Astrocyte (in vitro differentiated cells and primary cell): ENCODE data around the gene MRPL48. TPM values are rescaled to one million over a fixed set of nuclear protein-coding genes. Genes with fewer than 3 reads are reported as not detected.

ENCODE experiments used
- DNase-seq: peaks from one replicate; pipeline ENCODE4 v3.0.0-alpha.2; 2010; ENCODE audit warnings: low read depth
- FAIRE-seq: peaks from 2 replicates; lab custom pipeline; 2011; peaks lifted over from hg19 to GRCh38; lab: Jason Lieb, UNC
- H2AFZ ChIP-seq: 2 replicates; pipeline ENCODE4 v1.6.0; 2012; ENCODE audit warnings: low read depth, low read length, inconsistent platforms
- H3K27ac ChIP-seq: 2 replicates; pipeline ENCODE4 v1.5.1; 2011; ENCODE audit warnings: low read depth, low read length, inconsistent platforms
- H3K27me3 ChIP-seq: 2 replicates; pipeline ENCODE4 v1.6.0; 2011; ENCODE audit warnings: low read length, inconsistent platforms; ENCODE audit not compliant: insufficient read depth
- H3K36me3 ChIP-seq: 2 replicates; pipeline ENCODE4 v1.5.1; 2011; ENCODE audit warnings: low read length, inconsistent platforms; ENCODE audit not compliant: insufficient read depth
- H3K4me1 ChIP-seq: 2 replicates; pipeline ENCODE4 v1.5.1; 2011; ENCODE audit warnings: low read length, inconsistent platforms; ENCODE audit not compliant: insufficient read depth
- H3K4me2 ChIP-seq: 2 replicates; pipeline ENCODE4 v1.6.0; 2012; ENCODE audit warnings: low read length, inconsistent platforms
- H3K4me3 ChIP-seq: 2 replicates; pipeline ENCODE4 v1.5.1; 2011; ENCODE audit warnings: low read depth, mild to moderate bottlenecking, low read length, inconsistent platforms; ENCODE audit not compliant: insufficient read depth
- H3K79me2 ChIP-seq: 2 replicates; pipeline ENCODE4 v1.6.0; 2012; ENCODE audit warnings: mild to moderate bottlenecking, low read length, inconsistent platforms; ENCODE audit not compliant: insufficient read depth
- H3K9ac ChIP-seq: 2 replicates; pipeline ENCODE4 v1.6.0; 2012; ENCODE audit warnings: mild to moderate bottlenecking, low read length, inconsistent platforms
- H3K9me3 ChIP-seq: 2 replicates; pipeline ENCODE4 v1.5.1; 2012; ENCODE audit warnings: low read depth, mild to moderate bottlenecking, low read length, inconsistent platforms; ENCODE audit not compliant: insufficient read depth
- H4K20me1 ChIP-seq: 2 replicates; pipeline ENCODE4 v1.6.0; 2012; ENCODE audit warnings: low read length, inconsistent platforms; ENCODE audit not compliant: insufficient read depth
- H3K27ac Mint-ChIP-seq: one replicate; pipeline ENCODE4 v1.8.0; 2021; ENCODE audit warnings: mild to moderate bottlenecking, mixed read lengths; ENCODE audit not compliant: unreplicated experiment
- H3K27me3 Mint-ChIP-seq: one replicate; pipeline ENCODE4 v1.8.0; 2021; ENCODE audit warnings: low read depth, mixed read lengths; ENCODE audit not compliant: unreplicated experiment
- H3K36me3 Mint-ChIP-seq: one replicate; pipeline ENCODE4 v1.8.0; 2021; ENCODE audit warnings: low read depth, mixed read lengths; ENCODE audit not compliant: unreplicated experiment
- H3K4me1 Mint-ChIP-seq: one replicate; pipeline ENCODE4 v1.8.0; 2021; ENCODE audit warnings: low read depth, mixed read lengths; ENCODE audit not compliant: unreplicated experiment
- H3K4me3 Mint-ChIP-seq: one replicate; pipeline ENCODE4 v1.8.0; 2021; ENCODE audit warnings: mild to moderate bottlenecking, moderate library complexity, mixed read lengths; ENCODE audit not compliant: unreplicated experiment
- H3K9me3 Mint-ChIP-seq: one replicate; pipeline ENCODE4 v1.8.0; 2021; ENCODE audit warnings: mild to moderate bottlenecking, mixed read lengths; ENCODE audit not compliant: unreplicated experiment
- EZH2 ChIP-seq: IDR thresholded peaks from 2 replicates; pipeline ENCODE4 v1.6.1; 2012; ENCODE audit warnings: mild to moderate bottlenecking, low read length, inconsistent platforms; ENCODE audit not compliant: insufficient read depth
- total RNA-seq: library from RNA; stranded (reverse); gene quantifications from 2 replicates; pipeline ENCODE4 v1.2.1, GENCODE V29; 2021
- TF ChIP-seq, protein P1 (sequence below): IDR thresholded peaks from 2 replicates; pipeline ENCODE4 v1.5.1; 2011; ENCODE audit warnings: low read depth, mild to moderate bottlenecking, inconsistent platforms, low read length, moderate library complexity; ENCODE audit not compliant: insufficient read depth

Gene MRPL48
- total RNA-seq, 1 donor from 2014 or later = 24.6 TPM

DNA sequence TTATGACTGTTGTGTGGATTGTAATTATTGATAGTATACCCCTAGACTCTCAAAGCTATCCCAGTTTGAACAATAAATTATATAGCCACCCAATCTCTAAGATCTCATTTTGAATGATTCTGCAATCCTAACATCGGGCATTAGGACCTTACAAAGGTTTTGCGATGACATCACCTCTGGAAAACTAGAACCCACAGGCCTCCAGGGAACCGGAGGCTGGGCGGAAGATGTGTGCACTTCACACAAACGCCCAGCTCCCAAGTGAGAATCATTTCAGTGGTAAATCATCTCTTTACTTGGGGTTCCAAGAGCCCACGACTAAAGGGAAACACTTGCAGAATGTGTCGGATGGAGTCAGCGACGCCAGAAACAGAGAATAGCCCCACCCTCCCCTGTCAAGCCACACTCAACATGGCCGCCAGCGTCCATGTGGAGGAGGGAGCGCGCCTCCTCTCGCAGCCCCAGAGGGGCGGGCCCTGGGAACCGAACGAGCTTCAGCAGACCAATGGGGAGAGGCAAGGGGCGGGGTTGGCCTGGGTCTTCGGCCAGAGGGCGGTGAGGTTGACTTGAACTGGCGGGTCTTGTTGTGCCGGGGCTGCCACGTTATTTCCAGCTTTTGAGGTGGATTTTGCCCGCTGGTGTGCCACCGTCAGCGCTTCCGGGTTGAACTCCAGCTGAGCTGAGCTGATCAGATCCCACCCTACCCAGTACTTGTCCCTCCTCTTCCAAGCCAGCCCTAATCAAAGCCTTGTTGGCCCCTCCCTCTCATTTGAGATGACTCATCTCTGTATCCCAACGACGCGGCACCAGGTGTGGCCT is 8.4 kb upstream of the MRPL48 start:
- H3K36me3 ChIP-seq = no peaks in the 10 kb centered on the region
- Mint-ChIP-seq H3K36me3 (no peaks in the 10 kb centered on the region), H3K27ac (peak overlapping the region; percentile 100), H3K4me1 (peaks cover 5% of the 10 kb centered on the region), H3K27me3 (no peaks in the 10 kb centered on the region), H3K9me3 (no peaks in the 10 kb centered on the region), H3K4me3 (peak overlapping the region; percentile 91)
- peak overlapping the region; percentile 81 for H2AFZ ChIP-seq
- H3K4me1 ChIP-seq = peaks cover 3% of the 10 kb centered on the region
- H3K79me2 ChIP-seq = no peaks in the 10 kb centered on the region
- DNase-seq = peak; percentile 96
- FAIRE-seq = no peak
- no peaks in the 10 kb centered on the region for H3K27me3 ChIP-seq
- peak overlapping the region; percentile 89 for H3K9ac ChIP-seq
- H3K4me3 ChIP-seq = peak overlapping the region; percentile 65
- no peaks in the 10 kb centered on the region for H3K9me3 ChIP-seq
- no peaks in the 10 kb centered on the region for H4K20me1 ChIP-seq
- H3K4me2 ChIP-seq = peak overlapping the region; percentile 81
- TF ChIP-seq, protein P1, sequence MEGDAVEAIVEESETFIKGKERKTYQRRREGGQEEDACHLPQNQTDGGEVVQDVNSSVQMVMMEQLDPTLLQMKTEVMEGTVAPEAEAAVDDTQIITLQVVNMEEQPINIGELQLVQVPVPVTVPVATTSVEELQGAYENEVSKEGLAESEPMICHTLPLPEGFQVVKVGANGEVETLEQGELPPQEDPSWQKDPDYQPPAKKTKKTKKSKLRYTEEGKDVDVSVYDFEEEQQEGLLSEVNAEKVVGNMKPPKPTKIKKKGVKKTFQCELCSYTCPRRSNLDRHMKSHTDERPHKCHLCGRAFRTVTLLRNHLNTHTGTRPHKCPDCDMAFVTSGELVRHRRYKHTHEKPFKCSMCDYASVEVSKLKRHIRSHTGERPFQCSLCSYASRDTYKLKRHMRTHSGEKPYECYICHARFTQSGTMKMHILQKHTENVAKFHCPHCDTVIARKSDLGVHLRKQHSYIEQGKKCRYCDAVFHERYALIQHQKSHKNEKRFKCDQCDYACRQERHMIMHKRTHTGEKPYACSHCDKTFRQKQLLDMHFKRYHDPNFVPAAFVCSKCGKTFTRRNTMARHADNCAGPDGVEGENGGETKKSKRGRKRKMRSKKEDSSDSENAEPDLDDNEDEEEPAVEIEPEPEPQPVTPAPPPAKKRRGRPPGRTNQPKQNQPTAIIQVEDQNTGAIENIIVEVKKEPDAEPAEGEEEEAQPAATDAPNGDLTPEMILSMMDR = no peak
- H3K27ac ChIP-seq = peak overlapping the region; percentile 95

- H3K9me3 Mint-ChIP-seq = no peaks in the 10 kb centered on the region
- H3K4me3 Mint-ChIP-seq = no peak overlapping the region
- Histone ChIP-seq H3K79me2 (no peaks in the 10 kb centered on the region), H3K9ac (no peak overlapping the region), H3K9me3 (no peaks in the 10 kb centered on the region), H2AFZ (no peak overlapping the region), H3K27ac (no peak overlapping the region), H3K27me3 (no peaks in the 10 kb centered on the region), H3K4me1 (peaks cover 3% of the 10 kb centered on the region), H3K4me2 (no peak overlapping the region), H3K36me3 (no peaks in the 10 kb centered on the region), H4K20me1 (no peaks in the 10 kb centered on the region), H3K4me3 (no peak overlapping the region)
- no peak for FAIRE-seq
- TF ChIP-seq, protein P1 = no peak
- no peak for TF ChIP-seq EZH2
- DNase-seq = no peak
- H3K27ac Mint-ChIP-seq = peak overlapping the region; percentile 4
- no peaks in the 10 kb centered on the region for H3K27me3 Mint-ChIP-seq
- H3K4me1 Mint-ChIP-seq = peaks cover 5% of the 10 kb centered on the region
- no peaks in the 10 kb centered on the region for H3K36me3 Mint-ChIP-seq
Observed at GRCh38 chr11:73781303-73781702, 6.4 kb upstream of the MRPL48 start.

DNA sequence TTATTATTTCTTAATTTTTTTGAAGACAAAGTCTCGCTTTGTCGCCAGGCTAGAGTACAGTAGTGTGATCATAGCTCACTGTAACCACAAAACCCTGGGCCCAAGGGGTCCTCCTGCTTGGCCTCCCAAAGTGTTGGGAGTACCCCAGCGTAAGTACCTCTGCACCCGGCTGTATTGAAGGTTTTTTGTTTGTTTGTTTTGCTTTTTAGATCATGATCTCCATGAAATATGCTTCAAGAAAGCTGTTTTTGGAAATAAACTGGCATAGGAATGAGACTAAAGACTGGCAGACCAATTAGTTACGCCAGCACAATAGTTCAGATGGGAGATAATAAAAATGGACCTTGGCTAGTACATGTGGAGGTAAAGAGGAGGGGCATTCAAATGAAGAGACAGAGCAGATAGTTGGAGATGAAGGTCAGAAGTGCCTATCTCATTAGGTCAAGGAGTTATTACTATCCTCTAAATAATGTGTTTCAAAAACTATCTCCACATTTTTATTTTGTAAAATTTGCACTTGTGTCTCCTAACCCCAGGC is 4.1 kb upstream of the MRPL48 start:
- Histone ChIP-seq H3K36me3 (no peaks in the 10 kb centered on the region), H3K27ac (no peak overlapping the region), H3K4me1 (peaks cover 3% of the 10 kb centered on the region), H3K4me2 (no peak overlapping the region), H3K4me3 (no peak overlapping the region), H2AFZ (no peak overlapping the region), H3K27me3 (no peaks in the 10 kb centered on the region), H3K79me2 (no peaks in the 10 kb centered on the region), H3K9me3 (no peaks in the 10 kb centered on the region), H3K9ac (no peak overlapping the region), H4K20me1 (no peaks in the 10 kb centered on the region)
- Mint-ChIP-seq H3K4me3 (no peak overlapping the region), H3K9me3 (no peaks in the 10 kb centered on the region), H3K4me1 (peaks cover 7% of the 10 kb centered on the region), H3K27me3 (no peaks in the 10 kb centered on the region), H3K27ac (peak overlapping the region; percentile 4), H3K36me3 (no peaks in the 10 kb centered on the region)
- no peak for DNase-seq
- FAIRE-seq = no peak
- TF ChIP-seq, protein P1 = no peak
- TF ChIP-seq EZH2 = no peak
